Panc1 (cell line): ENCODE data around the gene GAP43. TPM values are rescaled to one million over a fixed set of nuclear protein-coding genes. Genes with fewer than 3 reads are reported as not detected.

Experiments used
- ATAC-seq: fragments of 200-7000 bp; cut with Tn5 transposase; 2 replicates; pipeline ENCODE4 v1.9.1; 2020; ENCODE audit warnings: mild to moderate bottlenecking, moderate library complexity
- BruUV-seq: library from RNA; stranded (reverse); fragments of 400-500 nt; replicated peaks from 2 replicates; lab custom pipeline; 2021; lab: Mats Ljungman, UMichigan
- CTCF ChIA-PET: fragments of 300-600 bp; sonication (Branson Sonifier 250); formaldehyde crosslinking; loops from one replicate; lab custom pipeline; 2022; ENCODE audit warnings: antibody characterized with exemption; lab: Charles Lee
- POLR2A ChIA-PET: fragments of 300-600 bp; sonication (Branson Sonifier 250); formaldehyde crosslinking; loops from one replicate; lab custom pipeline; 2022; ENCODE audit warnings: antibody characterized with exemption; lab: Charles Lee
- DNase-seq: peaks from one replicate; pipeline ENCODE4 v3.0.0-alpha.2; 2010; ENCODE audit warnings: low read depth, low spot score
- H3K27ac ChIP-seq: 2 replicates; pipeline ENCODE4 v1.5.1; 2011; ENCODE audit warnings: mild to moderate bottlenecking, low read length, inconsistent platforms
- H3K27me3 ChIP-seq: fragments of 200-500 bp; sonication (Bioruptor generic); 2 replicates; pipeline ENCODE4 v1.6.0; 2014; ENCODE audit warnings: low read length, inconsistent platforms; ENCODE audit not compliant: control insufficient read depth, insufficient read depth
- H3K36me3 ChIP-seq: fragments of 200-500 bp; sonication (Bioruptor generic); 2 replicates; pipeline ENCODE4 v1.5.1; 2014; ENCODE audit warnings: inconsistent platforms, mild to moderate bottlenecking, low read length, moderate library complexity; ENCODE audit not compliant: control insufficient read depth, insufficient read depth
- H3K4me1 ChIP-seq: 2 replicates; pipeline ENCODE4 v1.5.1; 2011; ENCODE audit warnings: inconsistent platforms, mild to moderate bottlenecking, low read length, moderate library complexity; ENCODE audit not compliant: control insufficient read depth, insufficient read depth
- H3K4me3 ChIP-seq, 2 experiments: 2 replicates each; pipeline ENCODE4 v1.5.1; 2011 to 2012; ENCODE audit warnings: low read depth in 2 of 2, low read length in 2 of 2, mild to moderate bottlenecking in 2 of 2, inconsistent platforms in 1 of 2, moderate library complexity in 1 of 2
- H3K9me3 ChIP-seq: fragments of 200-500 bp; sonication (Bioruptor generic); 2 replicates; pipeline ENCODE4 v1.5.1; 2014; ENCODE audit warnings: low read depth, mild to moderate bottlenecking, inconsistent platforms, low read length, moderate library complexity; ENCODE audit not compliant: control insufficient read depth, insufficient read depth
- POLR2AphosphoS5 ChIP-seq: IDR thresholded peaks from 2 replicates; pipeline ENCODE4 v1.6.1; 2012; ENCODE audit warnings: mild to moderate bottlenecking, low read depth, low read length, moderate library complexity
- SIN3A ChIP-seq: IDR thresholded peaks from 2 replicates; pipeline ENCODE4 v1.6.1; 2012; ENCODE audit warnings: low read depth, mild to moderate bottlenecking, low read length, moderate library complexity, borderline replicate concordance; ENCODE audit not compliant: insufficient read depth
- TCF7L2 ChIP-seq: IDR thresholded peaks from 2 replicates; pipeline ENCODE4 v1.6.1; 2011; ENCODE audit warnings: mild to moderate bottlenecking, low read depth, low read length, inconsistent platforms
- in situ Hi-C: cut with HindIII; loops from 2 replicates; pipeline ENCODE4 v1.10.0; 2016; ENCODE audit warnings: low sequenced_read_pairs, low pct_unique_long_range_greater_than_20kb
- intact Hi-C: fragments of 100-400 bp; cut with micrococcal nuclease; formaldehyde crosslinking; loops from one replicate; pipeline ENCODE4 v1.10.0; 2022; ENCODE audit not compliant: unreplicated experiment
- total RNA-seq: library from RNA; stranded (reverse); gene quantifications from one replicate; pipeline ENCODE4 v1.2.1, GENCODE V29; 2021; ENCODE audit not compliant: unreplicated experiment
- TF ChIP-seq, protein P1 (sequence below): fragments of 450-650 bp; IDR thresholded peaks from 2 replicates; pipeline ENCODE4 v1.5.1; 2017; ENCODE audit warnings: mild to moderate bottlenecking
- TF ChIP-seq, protein P2 (sequence below), 2 experiments: IDR thresholded peaks; 2 replicates each; pipeline ENCODE4 v1.6.1; 2011 to 2012; ENCODE audit warnings: low read depth in 2 of 2, control low read depth in 1 of 2, low read length in 1 of 2, mild to moderate bottlenecking in 1 of 2, moderate library complexity in 1 of 2; ENCODE audit not compliant: insufficient read depth in 1 of 2

The GAP43 gene
- total RNA-seq, 1 experiment from 2014 or later = not detected

GRCh38 chr3:115588201-115589115, 34.9 kb upstream of the GAP43 start:
- Histone ChIP-seq H3K4me3 (no peak overlapping the region), H3K4me1 (no peaks in the 10 kb centered on the region), H3K9me3 (no peaks in the 10 kb centered on the region), H3K36me3 (no peaks in the 10 kb centered on the region), H3K27ac (no peak overlapping the region), H3K27me3 (no peaks in the 10 kb centered on the region)
- ChIA-PET CTCF (no interaction called here), POLR2A (no interaction called here)
- no peak for TF ChIP-seq SIN3A
- no peak for TF ChIP-seq TCF7L2
- TF ChIP-seq, protein P1, sequence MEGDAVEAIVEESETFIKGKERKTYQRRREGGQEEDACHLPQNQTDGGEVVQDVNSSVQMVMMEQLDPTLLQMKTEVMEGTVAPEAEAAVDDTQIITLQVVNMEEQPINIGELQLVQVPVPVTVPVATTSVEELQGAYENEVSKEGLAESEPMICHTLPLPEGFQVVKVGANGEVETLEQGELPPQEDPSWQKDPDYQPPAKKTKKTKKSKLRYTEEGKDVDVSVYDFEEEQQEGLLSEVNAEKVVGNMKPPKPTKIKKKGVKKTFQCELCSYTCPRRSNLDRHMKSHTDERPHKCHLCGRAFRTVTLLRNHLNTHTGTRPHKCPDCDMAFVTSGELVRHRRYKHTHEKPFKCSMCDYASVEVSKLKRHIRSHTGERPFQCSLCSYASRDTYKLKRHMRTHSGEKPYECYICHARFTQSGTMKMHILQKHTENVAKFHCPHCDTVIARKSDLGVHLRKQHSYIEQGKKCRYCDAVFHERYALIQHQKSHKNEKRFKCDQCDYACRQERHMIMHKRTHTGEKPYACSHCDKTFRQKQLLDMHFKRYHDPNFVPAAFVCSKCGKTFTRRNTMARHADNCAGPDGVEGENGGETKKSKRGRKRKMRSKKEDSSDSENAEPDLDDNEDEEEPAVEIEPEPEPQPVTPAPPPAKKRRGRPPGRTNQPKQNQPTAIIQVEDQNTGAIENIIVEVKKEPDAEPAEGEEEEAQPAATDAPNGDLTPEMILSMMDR = no peak
- TF ChIP-seq, protein P2, sequence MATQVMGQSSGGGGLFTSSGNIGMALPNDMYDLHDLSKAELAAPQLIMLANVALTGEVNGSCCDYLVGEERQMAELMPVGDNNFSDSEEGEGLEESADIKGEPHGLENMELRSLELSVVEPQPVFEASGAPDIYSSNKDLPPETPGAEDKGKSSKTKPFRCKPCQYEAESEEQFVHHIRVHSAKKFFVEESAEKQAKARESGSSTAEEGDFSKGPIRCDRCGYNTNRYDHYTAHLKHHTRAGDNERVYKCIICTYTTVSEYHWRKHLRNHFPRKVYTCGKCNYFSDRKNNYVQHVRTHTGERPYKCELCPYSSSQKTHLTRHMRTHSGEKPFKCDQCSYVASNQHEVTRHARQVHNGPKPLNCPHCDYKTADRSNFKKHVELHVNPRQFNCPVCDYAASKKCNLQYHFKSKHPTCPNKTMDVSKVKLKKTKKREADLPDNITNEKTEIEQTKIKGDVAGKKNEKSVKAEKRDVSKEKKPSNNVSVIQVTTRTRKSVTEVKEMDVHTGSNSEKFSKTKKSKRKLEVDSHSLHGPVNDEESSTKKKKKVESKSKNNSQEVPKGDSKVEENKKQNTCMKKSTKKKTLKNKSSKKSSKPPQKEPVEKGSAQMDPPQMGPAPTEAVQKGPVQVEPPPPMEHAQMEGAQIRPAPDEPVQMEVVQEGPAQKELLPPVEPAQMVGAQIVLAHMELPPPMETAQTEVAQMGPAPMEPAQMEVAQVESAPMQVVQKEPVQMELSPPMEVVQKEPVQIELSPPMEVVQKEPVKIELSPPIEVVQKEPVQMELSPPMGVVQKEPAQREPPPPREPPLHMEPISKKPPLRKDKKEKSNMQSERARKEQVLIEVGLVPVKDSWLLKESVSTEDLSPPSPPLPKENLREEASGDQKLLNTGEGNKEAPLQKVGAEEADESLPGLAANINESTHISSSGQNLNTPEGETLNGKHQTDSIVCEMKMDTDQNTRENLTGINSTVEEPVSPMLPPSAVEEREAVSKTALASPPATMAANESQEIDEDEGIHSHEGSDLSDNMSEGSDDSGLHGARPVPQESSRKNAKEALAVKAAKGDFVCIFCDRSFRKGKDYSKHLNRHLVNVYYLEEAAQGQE (IDR thresholded peaks at IDR 0.05; ENCODE audit: insufficient read depth in 1 of 2, low read depth in 2 of 2, low read length in 1 of 2) = no peak
- TF ChIP-seq POLR2AphosphoS5 = no peak
- intact Hi-C loops = no loop called here
- ATAC-seq (no peak), DNase-seq (no peak)
- no TSS peak for BruUV-seq
- in situ Hi-C loops = no loop called here

DNA sequence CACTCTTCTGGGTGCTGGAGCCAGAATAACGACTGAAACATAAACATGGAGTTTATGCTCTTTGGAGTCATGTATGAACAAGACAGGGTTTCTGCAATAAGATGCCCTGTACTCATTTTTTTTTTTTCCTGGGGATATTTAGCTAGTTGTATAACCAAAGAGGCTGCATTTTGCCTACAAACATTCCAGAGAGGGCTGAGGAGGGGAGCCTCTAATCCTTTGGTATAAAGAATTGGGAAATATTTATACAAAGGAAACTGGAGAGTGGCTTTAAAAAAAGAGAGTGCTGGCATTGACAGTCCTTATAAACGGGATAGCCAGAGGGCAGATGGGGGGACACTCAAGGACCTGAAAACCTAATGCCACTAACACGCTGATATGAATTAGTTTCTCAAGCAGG, 32.4 kb upstream of the GAP43 start:
- CTCF ChIA-PET = no interaction called here
- no peak for ATAC-seq

More for the DNA sequence above, 32.4 kb upstream of the GAP43 start:
- no peaks in the 10 kb centered on the region for H3K9me3 ChIP-seq
- intact Hi-C loops (no loop called here), in situ Hi-C loops (no loop called here)
- no peaks in the 10 kb centered on the region for H3K4me1 ChIP-seq
- no peak overlapping the region for H3K27ac ChIP-seq
- DNase-seq = no peak
- no TSS peak for BruUV-seq
- TF ChIP-seq SIN3A (no peak), POLR2AphosphoS5 (no peak), TCF7L2 (no peak)
- TF ChIP-seq, protein P1 = no peak
- TF ChIP-seq, protein P2 (IDR thresholded peaks at IDR 0.05; ENCODE audit: insufficient read depth in 1 of 2, low read depth in 2 of 2, low read length in 1 of 2) = no peak
- POLR2A ChIA-PET = no interaction called here
- H3K36me3 ChIP-seq = no peaks in the 10 kb centered on the region
- H3K4me3 ChIP-seq = no peak overlapping the region
- H3K27me3 ChIP-seq = no peaks in the 10 kb centered on the region
